COLO668 (cell line): ENCODE measurements around the gene MYBL2.
A peak's percentile ranks its signal among the peaks of the same experiment; 100 is the strongest.

Experiments
- DNase-seq: peaks from one replicate; lab custom pipeline; 2025; ENCODE audit not compliant: unreplicated experiment; lab: John Stamatoyannopoulos, UW

Gene MYBL2

GRCh38 chr20:43721429-43722152 is 54.7 kb downstream of the MYBL2 start:
- DNase-seq = peak; percentile 76

- DNase-seq = no peak
These were observed 55.2 kb downstream of the MYBL2 start for GRCh38 chr20:43722153-43722505.

DNA sequence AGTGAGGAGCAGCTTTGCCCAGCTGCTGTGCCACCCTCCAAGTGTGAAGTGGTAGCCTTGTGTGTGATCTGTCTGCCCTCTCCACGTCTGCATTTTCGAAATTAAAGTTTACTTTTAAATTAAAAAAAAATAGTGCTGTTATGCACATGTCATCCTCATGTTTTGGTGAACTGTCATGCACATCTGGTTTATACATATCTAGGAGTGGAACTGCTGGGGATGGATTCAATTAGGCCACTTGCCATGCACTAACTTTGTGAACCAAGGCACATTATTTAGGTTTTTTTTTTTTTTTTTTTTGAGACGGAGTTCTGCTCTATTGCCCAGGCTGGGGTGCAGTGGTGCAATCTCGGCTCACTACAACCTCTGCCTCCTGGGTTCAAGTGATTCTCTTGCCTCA is 56.3 kb downstream of the MYBL2 start:
- no peak for DNase-seq

- DNase-seq = no peak
These were observed 56.8 kb downstream of the MYBL2 start for GRCh38 chr20:43723735-43724134.

- no peak for DNase-seq
These were observed 57.5 kb downstream of the MYBL2 start for GRCh38 chr20:43724383-43724782.

GRCh38 chr20:43725666-43726065 is 58.8 kb downstream of the MYBL2 start:
- no peak for DNase-seq

DNA sequence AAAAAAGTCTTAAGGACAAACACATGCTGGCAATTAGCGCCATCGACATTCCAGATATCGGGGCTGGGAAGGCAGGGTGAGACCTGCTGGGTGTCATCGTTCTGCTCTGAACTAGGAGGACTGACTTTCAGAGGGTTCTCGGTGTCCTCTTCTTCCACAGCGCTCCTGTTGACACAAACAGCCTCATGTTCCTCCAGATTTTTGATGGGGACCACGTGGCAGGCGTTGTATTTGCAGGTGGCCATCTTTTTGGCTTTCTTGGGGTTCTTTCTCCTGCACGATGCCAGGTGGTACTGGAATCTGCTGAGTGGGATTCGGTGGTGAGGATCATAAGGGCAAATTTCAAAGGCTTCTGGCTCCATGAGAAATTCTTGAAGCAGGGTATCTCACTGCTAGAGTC is 59.4 kb downstream of the MYBL2 start:
- no peak for DNase-seq

GRCh38 chr20:43726811-43727338 is 60.0 kb downstream of the MYBL2 start, which contains the start of gene GTSF1L:
GTSF1L (minus strand) TSS chr20:43727002; CDS start chr20:43726694, 308 bp downstream.
- no peak for DNase-seq

GRCh38 chr20:43727980-43728590 is 61.2 kb downstream of the MYBL2 start:
- DNase-seq = no peak

DNA sequence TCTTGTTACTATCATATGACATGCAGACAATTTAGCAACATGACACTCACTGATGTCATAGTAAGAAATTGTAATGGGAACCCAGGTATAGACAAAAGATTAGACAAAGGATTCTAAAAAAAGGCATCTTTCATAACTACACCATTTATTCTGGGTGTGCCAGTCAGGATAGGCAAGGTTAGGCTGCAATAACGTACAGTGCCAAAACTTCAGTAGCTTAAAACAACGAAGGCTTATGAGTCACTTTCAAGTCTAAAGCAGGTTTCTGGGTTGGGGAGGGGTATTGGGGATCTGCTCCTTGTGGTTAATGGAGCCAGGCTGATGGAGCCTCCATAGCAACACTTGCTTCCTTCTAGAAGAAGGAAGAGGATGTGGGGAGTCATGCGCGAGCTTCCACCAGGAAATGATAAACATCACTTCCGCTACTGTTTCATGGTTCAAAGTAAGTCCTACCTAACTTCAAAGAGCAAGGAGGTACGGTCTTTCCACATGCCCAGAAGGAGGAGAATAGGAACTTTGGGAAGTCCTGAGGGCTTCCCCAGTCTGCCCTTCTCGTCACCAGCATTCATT is 61.9 kb downstream of the MYBL2 start:
- DNase-seq = no peak

- no peak for DNase-seq
These were observed 64.6 kb downstream of the MYBL2 start for GRCh38 chr20:43731469-43731868.

- DNase-seq = no peak
These were observed 65.0 kb downstream of the MYBL2 start for GRCh38 chr20:43731927-43732326.

GRCh38 chr20:43736588-43737158 is 69.8 kb downstream of the MYBL2 start:
- no peak for DNase-seq

DNA sequence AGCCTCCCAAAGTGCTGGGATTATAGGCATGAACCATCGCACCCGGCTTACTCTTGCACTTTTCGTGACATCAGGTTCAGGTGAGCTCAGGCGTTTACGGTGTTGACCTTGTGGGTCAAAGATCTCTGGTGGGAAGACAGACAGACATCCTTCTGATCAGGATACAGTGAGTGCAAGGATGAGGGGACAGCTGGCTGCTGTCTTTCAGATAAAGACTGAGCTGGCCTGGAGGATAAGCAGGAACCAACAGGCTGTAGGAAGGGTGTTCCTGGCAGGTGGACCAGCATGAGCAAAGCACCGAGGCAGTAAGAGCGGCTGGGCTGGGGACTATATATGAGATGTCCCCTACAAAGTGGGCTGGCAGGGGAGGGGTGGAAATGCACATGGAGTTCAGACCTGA is 71.0 kb downstream of the MYBL2 start:
- DNase-seq = no peak

GRCh38 chr20:43739148-43739749 is 72.3 kb downstream of the MYBL2 start:
- DNase-seq = no peak

GRCh38 chr20:43740642-43741041 is 73.7 kb downstream of the MYBL2 start:
- no peak for DNase-seq

DNA sequence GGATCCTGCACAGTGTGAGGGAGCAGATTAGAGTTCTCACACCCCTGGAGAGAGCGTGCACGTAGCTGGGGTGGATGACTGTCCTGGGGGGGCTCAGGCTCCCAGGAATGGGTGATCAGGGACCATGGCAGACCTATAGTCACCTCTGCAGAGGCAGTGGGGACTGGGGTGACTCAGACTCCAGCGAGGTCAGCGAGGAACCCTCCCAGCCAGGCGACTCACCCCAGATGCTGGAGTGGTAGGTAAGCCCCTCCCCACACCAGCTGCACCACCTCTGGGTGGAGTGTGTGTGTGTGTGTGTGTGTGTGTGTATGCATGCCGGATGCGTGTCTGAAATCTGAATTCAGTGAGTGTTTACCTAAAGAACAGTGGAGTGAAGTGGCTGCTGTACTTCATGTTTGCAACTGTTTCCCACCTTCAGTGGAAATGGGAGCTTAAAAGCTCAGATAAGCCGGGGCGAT is 77.3 kb downstream of the MYBL2 start:
- DNase-seq = peak; percentile 60

GRCh38 chr20:43744966-43745730 is 78.2 kb downstream of the MYBL2 start:
- DNase-seq = no peak

- peak; percentile 22 for DNase-seq
These were observed 79.6 kb downstream of the MYBL2 start for GRCh38 chr20:43746344-43747137.

DNA sequence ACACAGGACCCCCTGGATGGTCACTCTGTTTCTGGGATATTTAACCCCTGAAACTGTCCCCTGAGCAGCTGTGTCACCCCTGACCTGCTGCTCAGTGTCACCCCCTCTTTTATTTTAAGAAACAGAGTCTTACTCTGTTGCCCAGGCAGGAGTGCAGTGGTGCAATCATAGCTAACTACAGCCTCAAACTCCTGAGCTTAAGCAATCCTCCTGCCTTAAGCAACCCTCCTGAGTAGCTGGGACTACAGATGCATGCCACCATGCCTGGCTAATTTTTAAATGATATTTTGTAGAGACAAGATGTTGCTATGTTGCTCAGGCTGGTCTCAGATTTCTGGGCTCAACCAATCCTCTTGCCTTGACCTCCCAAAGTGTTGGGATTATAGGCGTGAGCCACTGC is 81.4 kb downstream of the MYBL2 start:
- no peak for DNase-seq
